Testis (tissue), 3 donors: ENCODE measurements around the gene SKAP2. TPM values are rescaled to one million over a fixed set of nuclear protein-coding genes. Genes with fewer than 3 reads are reported as not detected.

ENCODE experiments used
- DNase-seq: peaks from one replicate; pipeline ENCODE4 v3.0.0-alpha.2; 2019
- H3K27ac ChIP-seq, 2 donors: fragments of 200-600 bp; sonication (generic); one replicate each; pipeline ENCODE4 v1.5.1; 2019
- H3K27me3 ChIP-seq: fragments of 200-600 bp; sonication (generic); one replicate; pipeline ENCODE4 v1.5.1; 2019
- H3K36me3 ChIP-seq: fragments of 200-600 bp; sonication (generic); one replicate; pipeline ENCODE4 v1.5.1; 2017; ENCODE audit warnings: low read depth; ENCODE audit errors: missing control alignments
- H3K4me1 ChIP-seq: fragments of 200-600 bp; sonication (generic); one replicate; pipeline ENCODE4 v1.5.1; 2019
- H3K4me3 ChIP-seq, 2 donors: fragments of 200-600 bp; sonication (generic); one replicate each; pipeline ENCODE4 v1.5.1; 2017 to 2019
- H3K9me3 ChIP-seq: fragments of 200-600 bp; sonication (generic); one replicate; pipeline ENCODE4 v1.5.1; 2017
- CTCF ChIP-seq, 3 experiments: fragments of 450-650 bp in 2 of 3; fragments of 200-600 bp in 1 of 3; sonication (generic) in 1 of 3; IDR thresholded peaks; one replicate each; pipeline ENCODE4 v1.5.1; 2016 to 2019; ENCODE audit warnings: antibody characterized with exemption in 3 of 3, mild to moderate bottlenecking in 2 of 3, moderate library complexity in 1 of 3
- POLR2A ChIP-seq: fragments of 450-650 bp; IDR thresholded peaks from one replicate; pipeline ENCODE4 v1.6.1; 2017; ENCODE audit warnings: antibody characterized with exemption, mild to moderate bottlenecking, moderate library complexity
- WGBS, 2 donors: methylation state at CpG; one replicate each; pipeline ENCODE4 v1.1.5; 2018; 5-methylcytosine and 5-hydroxymethylcytosine counted together
- intact Hi-C: fragments of 100-400 bp; cut with DNase I; formaldehyde crosslinking; loops from one replicate; pipeline ENCODE4 v1.15.1; 2023; ENCODE audit warnings: low total_unique reads
- polyA plus RNA-seq: library from polyadenylated mRNA; stranded (reverse); fragments of 350-450 nt; fragmentation: Illumina TruSeq; extraction: RNeasy Lipid Tissue Mini Kit (QIAGEN cat#74804); gene quantifications from one replicate; pipeline ENCODE4 v1.2.3, GENCODE V29; 2014; ENCODE audit warnings: low read depth, low replicate concordance; ENCODE audit not compliant: insufficient read depth
- total RNA-seq, 2 donors: library from RNA; depleted of rRNA; stranded (reverse); fragments of >200 nt; gene quantifications; one replicate each; pipeline ENCODE4 v1.2.3, GENCODE V29; 2016

SKAP2 gene
- total and polyA plus RNA-seq, 3 donors from 2014 or later, result 33.1 to 43.6 (median 33.9) TPM

GRCh38 chr7:26760501-26760900 is 103.9 kb downstream of the SKAP2 start:
- H3K27ac ChIP-seq, result no peak overlapping the region
- no peak for DNase-seq
- H3K27me3 ChIP-seq, result no peaks in the 10 kb centered on the region
- no peaks in the 10 kb centered on the region for H3K4me1 ChIP-seq
- no peaks in the 10 kb centered on the region for H3K36me3 ChIP-seq
- H3K4me3 ChIP-seq, result no peak overlapping the region
- TF ChIP-seq POLR2A (no peak), CTCF (IDR thresholded peaks at IDR 0.05) (no peak)
- H3K9me3 ChIP-seq, result no peaks in the 10 kb centered on the region
- WGBS, 2 donors, result 86 to 88% methylated on average over 1 of the region's 1 CpG
- intact Hi-C loops, result no loop called here

GRCh38 chr7:26759108-26759507 is 105.3 kb downstream of the SKAP2 start:
- WGBS, 2 donors, result 95 to 100% methylated on average over 2 of the region's 2 CpGs

GRCh38 chr7:26743205-26743604 is 121.2 kb downstream of the SKAP2 start:
- no peaks in the 10 kb centered on the region for H3K4me1 ChIP-seq
- no peaks in the 10 kb centered on the region for H3K36me3 ChIP-seq
- no peak overlapping the region for H3K4me3 ChIP-seq
- no peak for DNase-seq
- 76 to 79% methylated on average over 2 of the region's 2 CpGs for WGBS, 2 donors
- intact Hi-C loops, result no loop called here
- H3K27me3 ChIP-seq, result no peaks in the 10 kb centered on the region
- H3K27ac ChIP-seq, result no peak overlapping the region
- H3K9me3 ChIP-seq, result no peaks in the 10 kb centered on the region
- TF ChIP-seq CTCF (IDR thresholded peaks at IDR 0.05) (no peak), POLR2A (no peak)

More at GRCh38 chr7:26759108-26759507, 105.3 kb downstream of the SKAP2 start:
- intact Hi-C loops, result no loop called here
- Histone ChIP-seq H3K27me3 (no peaks in the 10 kb centered on the region), H3K4me1 (no peaks in the 10 kb centered on the region), H3K9me3 (no peaks in the 10 kb centered on the region), H3K36me3 (no peaks in the 10 kb centered on the region), H3K27ac (no peak overlapping the region), H3K4me3 (no peak overlapping the region)
- TF ChIP-seq CTCF (IDR thresholded peaks at IDR 0.05) (no peak), POLR2A (no peak)
- no peak for DNase-seq

- Histone ChIP-seq H3K27me3 (no peaks in the 10 kb centered on the region), H3K4me3 (no peak overlapping the region), H3K9me3 (no peaks in the 10 kb centered on the region), H3K36me3 (no peaks in the 10 kb centered on the region), H3K27ac (no peak overlapping the region), H3K4me1 (no peaks in the 10 kb centered on the region)
- WGBS, 2 donors, result 73% methylated on average over 2 of the region's 2 CpGs
- no peak for TF ChIP-seq CTCF (IDR thresholded peaks at IDR 0.05)
- TF ChIP-seq POLR2A, result no peak
- DNase-seq, result no peak
- intact Hi-C loops, result no loop called here
Observed at GRCh38 chr7:26735976-26736600, 128.3 kb downstream of the SKAP2 start.

GRCh38 chr7:26729150-26729775 is 135.1 kb downstream of the SKAP2 start:
- Histone ChIP-seq H3K9me3 (no peaks in the 10 kb centered on the region), H3K27me3 (no peaks in the 10 kb centered on the region), H3K27ac (no peak overlapping the region), H3K4me1 (no peaks in the 10 kb centered on the region), H3K36me3 (no peaks in the 10 kb centered on the region), H3K4me3 (no peak overlapping the region)
- WGBS, 2 donors, result 89 to 91% methylated on average over 2 of the region's 2 CpGs
- DNase-seq, result no peak
- TF ChIP-seq CTCF (IDR thresholded peaks at IDR 0.05), result no peak
- TF ChIP-seq POLR2A, result no peak
- intact Hi-C loops, result no loop called here
